ENCODE data around the gene PHF21A.

DNA sequence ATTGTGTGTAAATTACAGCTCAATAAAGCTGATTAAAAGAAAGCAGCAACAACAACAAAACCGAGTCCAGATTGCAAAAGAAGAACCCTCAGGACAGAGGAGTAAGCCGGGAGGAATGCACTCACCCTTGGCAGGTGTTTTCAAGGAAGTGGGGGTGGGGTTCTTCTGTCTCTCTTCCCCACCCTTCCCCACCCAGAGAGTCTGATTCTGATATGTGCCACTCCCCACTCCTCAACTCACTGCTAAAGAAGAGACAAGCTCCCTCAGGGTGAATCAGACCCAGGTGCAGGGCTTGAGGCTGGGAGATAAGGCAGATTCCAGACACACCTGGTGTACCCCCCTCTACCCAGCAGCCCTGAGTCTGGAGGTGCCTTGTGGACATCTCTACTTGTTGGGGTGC is 38.4 kb upstream of the PHF21A start:
- TF ChIP-seq, protein P1, sequence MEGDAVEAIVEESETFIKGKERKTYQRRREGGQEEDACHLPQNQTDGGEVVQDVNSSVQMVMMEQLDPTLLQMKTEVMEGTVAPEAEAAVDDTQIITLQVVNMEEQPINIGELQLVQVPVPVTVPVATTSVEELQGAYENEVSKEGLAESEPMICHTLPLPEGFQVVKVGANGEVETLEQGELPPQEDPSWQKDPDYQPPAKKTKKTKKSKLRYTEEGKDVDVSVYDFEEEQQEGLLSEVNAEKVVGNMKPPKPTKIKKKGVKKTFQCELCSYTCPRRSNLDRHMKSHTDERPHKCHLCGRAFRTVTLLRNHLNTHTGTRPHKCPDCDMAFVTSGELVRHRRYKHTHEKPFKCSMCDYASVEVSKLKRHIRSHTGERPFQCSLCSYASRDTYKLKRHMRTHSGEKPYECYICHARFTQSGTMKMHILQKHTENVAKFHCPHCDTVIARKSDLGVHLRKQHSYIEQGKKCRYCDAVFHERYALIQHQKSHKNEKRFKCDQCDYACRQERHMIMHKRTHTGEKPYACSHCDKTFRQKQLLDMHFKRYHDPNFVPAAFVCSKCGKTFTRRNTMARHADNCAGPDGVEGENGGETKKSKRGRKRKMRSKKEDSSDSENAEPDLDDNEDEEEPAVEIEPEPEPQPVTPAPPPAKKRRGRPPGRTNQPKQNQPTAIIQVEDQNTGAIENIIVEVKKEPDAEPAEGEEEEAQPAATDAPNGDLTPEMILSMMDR (IDR thresholded peaks at IDR 0.05; ENCODE audit: low read depth, low read length), result no peak
- no peak for TF ChIP-seq POLR2A (IDR thresholded peaks at IDR 0.05; ENCODE audit: extremely low read depth, insufficient read length)

Measured in NB4 (cell line).